ENCODE data around the gene GPR12. TPM values are rescaled to one million over a fixed set of nuclear protein-coding genes. Genes with fewer than 3 reads are reported as not detected.

GPR12 gene
- total and polyA plus RNA-seq, 2 experiments from 2014 or later, result not detected

DNA sequence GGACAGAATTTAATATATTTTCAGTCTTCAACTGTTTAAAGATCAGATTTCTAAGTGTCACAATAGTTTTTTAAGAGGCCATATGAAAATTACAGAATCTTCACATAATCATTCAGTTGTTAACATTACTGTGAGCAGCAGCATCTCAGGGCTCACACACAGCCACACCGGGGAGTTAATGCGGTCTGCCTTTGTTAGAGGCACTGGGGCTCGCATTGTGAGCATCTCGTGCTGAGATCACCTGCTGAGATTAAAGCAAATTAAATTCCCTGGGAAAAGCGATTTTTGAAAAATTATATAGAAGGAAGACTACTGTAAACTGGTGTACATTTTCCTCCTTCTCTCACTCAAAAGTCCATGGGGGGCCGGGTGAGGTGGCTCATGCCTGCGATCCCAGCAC is 16.6 kb downstream of the GPR12 start:
- no peak for DNase-seq (ENCODE audit: low spot score)
- H4K20me1 ChIP-seq (ENCODE audit: insufficient read depth, poor library complexity, severe bottlenecking), result no peaks in the 10 kb centered on the region
- no peak overlapping the region for H3K27ac ChIP-seq
- no peaks in the 10 kb centered on the region for H3K4me1 ChIP-seq (ENCODE audit: insufficient read depth)
- H3K36me3 ChIP-seq (replicated peaks; ENCODE audit: insufficient read depth, low read depth), result no peaks in the 10 kb centered on the region
- H3K4me2 ChIP-seq, result no peak overlapping the region
- no peak overlapping the region for H3K4me3 ChIP-seq
- 56% methylated on average over 7 of the region's 7 CpGs for WGBS (ENCODE audit: low lambda C conversion rate, missing lambda C conversion rate)
- peaks cover 63% of the 10 kb centered on the region for H3K27me3 ChIP-seq
- no peak overlapping the region for H2AFZ ChIP-seq
- TF ChIP-seq EZH2phosphoT487 (IDR thresholded peaks at IDR 0.05; ENCODE audit: low read depth, severe bottlenecking, unreplicated experiment) (no peak), CTCF (IDR thresholded peaks at IDR 0.05; ENCODE audit: poor library complexity) (no peak), EZH2 (IDR thresholded peaks at IDR 0.05; ENCODE audit: borderline replicate concordance) (no peak)
- no peaks in the 10 kb centered on the region for H3K9me2 ChIP-seq (replicated peaks; ENCODE audit: insufficient read depth)
- no peaks in the 10 kb centered on the region for H3K79me2 ChIP-seq
- no peaks in the 10 kb centered on the region for H3K9me3 ChIP-seq (ENCODE audit: low read depth)

- no peak overlapping the region for H3K4me2 ChIP-seq
Observed at GRCh38 chr13:26742691-26743358, 17.8 kb downstream of the GPR12 start.

DNA sequence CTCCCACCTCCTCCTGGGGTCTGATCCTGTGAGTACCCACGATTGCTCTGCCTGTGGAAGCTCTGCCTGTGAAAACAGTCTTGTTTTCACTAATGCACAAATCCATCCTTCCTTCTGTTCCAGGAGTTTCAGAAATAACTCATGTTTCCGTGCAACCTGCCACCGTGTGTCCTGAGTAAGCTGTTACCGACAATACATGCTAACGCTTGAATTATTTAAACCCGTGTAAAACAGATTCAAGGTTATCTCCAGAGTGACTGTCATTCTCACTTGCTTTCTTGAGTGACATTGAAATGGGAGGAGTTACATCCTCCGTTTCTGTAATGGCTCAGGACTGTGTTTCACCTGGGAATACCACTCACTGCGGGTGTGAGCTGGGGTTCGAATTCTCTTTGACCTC is 24.9 kb downstream of the GPR12 start:
- Histone ChIP-seq H3K79me2 (no peaks in the 10 kb centered on the region), H3K9me2 (replicated peaks; ENCODE audit: insufficient read depth) (no peaks in the 10 kb centered on the region), H3K4me1 (ENCODE audit: insufficient read depth) (no peaks in the 10 kb centered on the region), H3K4me3 (no peak overlapping the region), H4K20me1 (ENCODE audit: insufficient read depth, poor library complexity, severe bottlenecking) (no peaks in the 10 kb centered on the region), H3K4me2 (no peak overlapping the region), H2AFZ (no peak overlapping the region), H3K27ac (no peak overlapping the region), H3K27me3 (peaks cover 3% of the 10 kb centered on the region), H3K36me3 (replicated peaks; ENCODE audit: insufficient read depth, low read depth) (no peaks in the 10 kb centered on the region), H3K9me3 (ENCODE audit: low read depth) (no peaks in the 10 kb centered on the region)
- WGBS (ENCODE audit: low lambda C conversion rate, missing lambda C conversion rate), result 87% methylated on average over 9 of the region's 9 CpGs
- TF ChIP-seq EZH2phosphoT487 (IDR thresholded peaks at IDR 0.05; ENCODE audit: low read depth, severe bottlenecking, unreplicated experiment) (no peak), EZH2 (IDR thresholded peaks at IDR 0.05; ENCODE audit: borderline replicate concordance) (no peak), CTCF (IDR thresholded peaks at IDR 0.05; ENCODE audit: poor library complexity) (no peak)
- DNase-seq (ENCODE audit: low spot score), result no peak

More at GRCh38 chr13:26742691-26743358, 17.8 kb downstream of the GPR12 start:
- H4K20me1 ChIP-seq (ENCODE audit: insufficient read depth, poor library complexity, severe bottlenecking), result no peaks in the 10 kb centered on the region
- no peaks in the 10 kb centered on the region for H3K4me1 ChIP-seq (ENCODE audit: insufficient read depth)
- TF ChIP-seq EZH2 (IDR thresholded peaks at IDR 0.05; ENCODE audit: borderline replicate concordance), result no peak
- TF ChIP-seq CTCF (IDR thresholded peaks at IDR 0.05; ENCODE audit: poor library complexity), result no peak
- no peak for TF ChIP-seq EZH2phosphoT487 (IDR thresholded peaks at IDR 0.05; ENCODE audit: low read depth, severe bottlenecking, unreplicated experiment)
- no peaks in the 10 kb centered on the region for H3K9me2 ChIP-seq (replicated peaks; ENCODE audit: insufficient read depth)
- 73% methylated on average over 24 of the region's 25 CpGs for WGBS (ENCODE audit: low lambda C conversion rate, missing lambda C conversion rate)
- H3K79me2 ChIP-seq, result no peaks in the 10 kb centered on the region
- H3K9me3 ChIP-seq (ENCODE audit: low read depth), result no peaks in the 10 kb centered on the region
- H3K27ac ChIP-seq, result no peak overlapping the region
- H3K36me3 ChIP-seq (replicated peaks; ENCODE audit: insufficient read depth, low read depth), result no peaks in the 10 kb centered on the region
- no peak overlapping the region for H3K4me3 ChIP-seq
- H3K27me3 ChIP-seq, result peaks cover 52% of the 10 kb centered on the region
- H2AFZ ChIP-seq, result no peak overlapping the region
- DNase-seq (ENCODE audit: low spot score), result no peak
